GM18499 (cell line): ENCODE data around the gene TNS2.

Experiments used
- ATAC-seq: cut with Tn5 transposase; IDR thresholded peaks from one replicate; pipeline ENCODE4 v1.9.1; 2021; ENCODE audit warnings: moderate number of reproducible peaks; ENCODE audit not compliant: insufficient read depth, unreplicated experiment

Gene TNS2

GRCh38 chr12:53067074-53067992, 17.5 kb downstream of the TNS2 start:
- no peak for ATAC-seq

GRCh38 chr12:53067993-53068770, 18.3 kb downstream of the TNS2 start:
- no peak for ATAC-seq

- no peak for ATAC-seq
Measured at GRCh38 chr12:53068811-53069585, 19.1 kb downstream of the TNS2 start.

DNA sequence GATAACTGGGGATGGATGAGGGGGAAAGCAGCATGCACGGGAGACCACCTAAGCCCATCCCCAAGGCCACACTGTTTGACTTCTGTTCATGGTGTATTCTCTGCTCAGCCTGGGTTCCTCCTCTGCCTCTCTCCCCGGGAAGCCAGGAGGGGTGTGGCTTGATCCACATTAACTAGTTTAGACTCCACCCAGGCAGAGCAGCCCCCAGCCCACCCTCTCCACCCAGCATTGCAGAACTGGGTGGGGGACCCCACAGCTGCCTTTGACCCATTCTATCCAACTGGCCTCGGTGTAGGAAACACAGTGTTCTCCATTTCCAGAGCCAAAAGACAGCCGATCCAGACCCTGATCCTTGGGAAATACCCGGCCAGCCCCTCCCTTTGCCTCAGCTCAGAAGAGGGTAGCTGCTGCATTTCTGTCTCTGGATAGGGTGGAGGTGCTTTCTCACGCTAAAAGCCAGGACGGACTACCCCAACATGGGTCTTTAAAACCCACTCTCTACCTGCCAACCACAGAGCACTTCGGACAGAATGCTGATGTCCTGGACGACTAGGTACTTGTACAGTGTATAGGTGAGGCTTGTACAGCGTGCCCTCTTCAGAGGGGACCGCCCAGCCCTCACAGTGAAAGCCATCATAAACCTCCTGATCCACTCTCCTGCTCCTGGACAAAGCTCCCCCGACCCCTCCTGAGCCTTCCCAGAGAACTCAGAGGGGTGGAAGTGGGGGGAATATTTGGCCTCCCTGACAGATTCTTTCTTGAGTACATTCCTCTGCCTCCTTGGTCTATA, 20.0 kb downstream of the TNS2 start:
- no peak for ATAC-seq

DNA sequence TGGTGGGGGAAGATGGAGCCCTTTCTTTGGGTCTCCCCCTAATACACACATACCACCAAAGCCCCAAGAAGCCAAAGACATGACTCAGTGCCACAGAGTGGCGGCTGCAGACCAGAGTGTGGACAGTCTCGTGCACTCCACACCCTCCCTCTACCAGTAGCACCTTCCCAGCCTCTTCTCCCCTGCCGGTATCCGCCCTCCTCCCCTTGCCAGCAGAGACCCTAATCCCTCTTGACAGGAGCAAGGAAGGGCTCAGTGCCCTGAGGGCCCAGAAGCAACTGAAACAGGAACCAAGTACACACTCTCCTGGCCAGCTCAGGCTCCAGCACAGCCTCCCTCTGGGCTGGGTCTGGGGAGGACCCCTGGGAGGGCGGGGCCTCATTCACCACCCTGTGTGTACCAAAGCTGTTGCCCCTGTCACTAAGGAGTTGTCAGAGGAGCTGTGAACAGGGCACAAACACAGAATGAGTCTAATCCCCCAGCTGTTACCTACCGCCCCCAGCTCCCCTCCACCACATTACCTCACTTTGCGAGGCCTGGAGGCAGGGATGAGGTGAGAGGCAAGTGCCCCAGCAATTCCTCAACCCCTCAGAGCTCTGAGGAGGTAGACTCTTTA, 21.1 kb downstream of the TNS2 start:
- ATAC-seq: no peak

DNA sequence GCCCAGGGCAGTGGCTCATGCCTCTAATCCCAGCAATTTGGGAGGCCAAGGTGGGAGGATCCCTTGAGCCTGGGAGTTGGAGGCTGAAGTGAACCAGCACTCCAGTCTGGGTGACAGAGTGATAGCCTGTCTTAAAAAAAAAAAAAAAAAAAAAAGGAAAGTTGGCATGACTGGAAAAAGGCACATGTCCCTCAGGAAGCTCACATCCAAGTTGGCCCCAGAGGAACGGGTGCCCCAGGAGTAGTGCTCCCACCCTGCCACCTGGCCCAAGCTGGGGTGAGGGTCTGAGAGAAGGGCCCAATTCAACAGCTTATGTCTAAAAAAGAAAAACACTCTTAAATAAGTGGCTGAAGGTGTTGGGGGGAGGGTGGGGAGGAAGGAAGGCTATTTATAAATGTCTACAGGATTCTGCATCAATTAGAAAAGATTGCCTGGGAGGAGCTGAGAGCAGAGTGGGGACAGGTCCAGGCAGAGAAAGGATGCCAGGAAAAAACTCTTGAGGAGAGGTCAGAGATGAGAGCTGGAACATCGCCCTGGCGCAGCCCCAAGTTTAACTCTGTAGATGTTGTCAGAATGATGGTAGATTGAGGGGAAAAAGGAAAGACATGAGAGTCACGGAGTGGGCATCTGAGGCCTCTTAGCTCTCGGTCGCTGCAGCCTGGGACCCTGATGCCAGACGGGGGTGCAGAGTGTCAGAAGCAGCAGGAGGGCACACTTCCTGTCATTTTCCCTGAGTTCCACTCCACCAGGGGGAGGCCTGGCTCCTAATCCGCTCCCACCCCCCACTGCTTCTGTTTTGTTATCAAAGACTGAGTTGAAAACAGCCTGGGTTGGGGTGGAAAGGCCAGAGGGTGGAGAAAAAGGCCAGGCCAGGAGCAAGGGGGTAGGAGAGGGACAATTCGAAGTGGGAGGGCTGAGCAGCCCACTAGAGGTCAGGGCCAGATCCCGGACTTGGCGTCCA, 22.0 kb downstream of the TNS2 start:
- ATAC-seq: no peak

GRCh38 chr12:53073881-53074280, 24.0 kb downstream of the TNS2 start:
- no peak for ATAC-seq

DNA sequence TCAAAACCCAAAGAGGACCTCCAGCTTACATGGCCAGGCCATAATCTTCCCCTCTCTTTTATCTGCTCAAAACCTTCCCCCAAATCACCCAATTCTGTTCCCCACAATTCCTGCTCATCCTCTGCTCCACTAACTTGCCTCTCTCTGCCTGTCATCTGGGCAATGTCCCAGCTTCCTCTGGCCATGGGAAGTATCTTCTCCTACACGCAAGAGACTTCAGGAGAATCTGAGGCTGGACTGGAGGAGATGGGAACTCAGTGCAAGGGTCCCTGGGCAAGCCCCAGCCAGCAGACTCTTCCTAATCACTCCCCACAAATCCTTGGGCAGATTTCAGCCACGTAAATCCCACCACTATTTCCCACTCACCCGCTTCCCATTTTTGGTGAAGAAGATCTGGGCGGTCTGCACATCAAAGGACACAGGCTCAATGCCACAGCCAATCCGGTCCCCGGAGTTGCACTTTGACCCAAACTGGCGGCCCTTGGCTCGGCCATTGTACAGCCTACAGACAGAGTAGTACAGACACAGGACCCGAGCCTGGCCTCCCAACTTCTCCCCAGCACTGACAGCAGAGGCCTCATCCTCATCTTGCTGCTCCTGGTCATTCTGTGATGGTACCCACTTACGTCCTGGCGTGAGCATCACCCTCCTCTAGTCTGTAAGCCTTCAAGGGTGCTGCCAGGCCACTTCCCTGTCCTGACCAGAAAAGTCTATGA, 24.6 kb downstream of the TNS2 start:
- no peak for ATAC-seq

DNA sequence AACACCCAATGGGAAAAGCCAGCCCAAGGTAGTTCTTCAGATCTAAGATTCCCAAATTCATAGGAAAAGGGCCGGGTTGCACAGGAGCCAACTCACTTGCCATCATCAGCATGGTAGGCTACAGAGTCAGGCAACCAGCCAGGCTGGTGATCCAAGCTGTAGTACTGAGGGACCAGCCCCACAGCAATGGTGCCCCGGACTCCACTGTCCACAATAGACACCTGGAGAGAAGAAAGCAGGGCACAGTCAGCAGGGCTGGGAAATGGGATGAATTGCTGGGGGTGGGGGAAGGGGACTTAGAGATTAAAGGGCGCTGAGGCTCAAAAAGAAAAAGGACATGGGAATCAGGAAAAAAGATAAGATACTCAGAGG, 25.1 kb downstream of the TNS2 start:
- no peak for ATAC-seq

- no peak for ATAC-seq
Measured at GRCh38 chr12:53076461-53076860, 26.6 kb downstream of the TNS2 start.

DNA sequence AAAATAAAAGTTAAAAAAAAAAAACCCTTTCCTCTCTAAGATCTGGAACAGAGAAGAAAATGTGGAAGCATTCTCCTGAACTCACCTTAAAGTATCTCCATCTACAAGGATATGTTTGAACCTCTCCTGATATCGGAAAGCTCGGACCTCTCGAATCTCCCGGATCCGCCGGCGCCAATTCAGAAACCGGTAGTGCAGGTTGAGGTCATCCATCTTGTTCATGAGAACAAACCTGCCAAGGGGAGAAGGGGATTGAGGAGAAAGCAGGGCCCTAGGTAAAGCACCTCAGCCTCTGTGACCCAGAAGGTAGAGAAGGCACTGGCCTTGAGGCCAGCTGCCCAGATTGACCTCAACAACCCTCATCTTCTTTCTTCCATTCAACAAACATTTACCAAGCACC, 27.2 kb downstream of the TNS2 start:
- ATAC-seq: no peak

GRCh38 chr12:53078425-53079225, 28.8 kb downstream of the TNS2 start:
- peak; percentile 18 for ATAC-seq

DNA sequence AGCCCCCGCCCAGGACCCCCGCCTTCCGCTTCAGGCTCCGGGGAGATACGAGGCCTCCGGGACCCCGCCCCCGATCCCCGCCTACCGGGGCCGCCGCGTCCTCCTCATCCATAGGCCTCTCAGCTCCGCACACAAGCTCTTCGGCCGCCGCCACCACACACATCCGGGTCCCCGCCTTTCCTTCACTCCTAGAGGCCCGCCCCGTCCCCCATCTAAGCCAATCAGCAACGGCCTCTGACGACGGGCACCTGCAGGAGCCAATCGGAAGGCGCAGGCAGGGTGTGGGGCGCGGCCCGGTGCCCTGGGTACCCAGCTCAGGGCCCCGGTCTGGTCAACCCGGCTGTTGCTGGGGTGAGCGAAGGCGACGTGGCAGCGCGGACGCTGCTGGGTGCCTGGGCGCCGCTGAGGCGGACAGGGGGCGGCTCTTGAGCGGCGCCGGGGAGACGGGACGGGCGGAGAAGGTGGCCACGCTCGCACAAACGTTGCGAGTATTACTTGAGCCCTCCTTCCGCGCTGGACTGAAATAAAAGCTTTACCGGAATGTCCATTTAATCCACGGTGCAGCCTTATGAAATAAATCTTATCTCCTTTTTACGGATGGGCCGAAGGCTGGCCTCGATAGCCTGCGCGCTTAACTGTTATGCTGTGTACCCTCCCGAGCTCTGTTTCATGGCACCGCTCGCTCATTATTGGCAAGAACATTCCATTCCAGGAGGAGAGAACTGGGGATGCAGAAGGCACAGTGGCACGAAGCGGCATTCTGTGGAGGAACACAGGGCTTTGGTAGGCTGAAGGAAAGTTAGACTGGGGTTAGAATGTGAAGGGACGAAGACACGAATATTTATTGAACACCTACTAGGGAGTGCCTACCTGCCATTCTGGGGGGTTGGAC, 29.6 kb downstream of the TNS2 start, which contains the start of gene SPRYD3:
Gene SPRYD3, minus strand, starts transcription at position 165 of the 892 bp plus-strand sequence. Its CDS starts 57 bp downstream, at position 108.
- peak; percentile 80 for ATAC-seq

GRCh38 chr12:53082637-53083175, 32.8 kb downstream of the TNS2 start:
- ATAC-seq: no peak

DNA sequence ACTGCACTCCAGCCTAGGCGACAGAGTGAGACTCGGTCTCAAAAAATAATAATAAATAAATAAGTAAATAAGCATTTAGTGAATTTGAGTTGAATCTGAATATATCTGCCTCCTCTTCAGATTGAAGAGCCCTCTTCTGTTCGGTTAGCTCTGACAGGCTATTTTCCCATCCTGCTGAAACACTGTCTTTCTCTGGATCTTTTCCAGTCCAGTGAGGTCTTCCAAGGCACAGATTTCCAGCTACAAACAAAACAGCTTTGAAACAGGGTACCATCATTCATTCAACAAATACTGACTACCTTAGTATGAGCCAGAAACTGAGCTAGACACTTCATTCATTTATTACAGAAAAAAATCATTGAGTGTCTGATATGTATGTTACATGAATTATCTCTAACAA, 36.5 kb downstream of the TNS2 start:
- no peak for ATAC-seq

DNA sequence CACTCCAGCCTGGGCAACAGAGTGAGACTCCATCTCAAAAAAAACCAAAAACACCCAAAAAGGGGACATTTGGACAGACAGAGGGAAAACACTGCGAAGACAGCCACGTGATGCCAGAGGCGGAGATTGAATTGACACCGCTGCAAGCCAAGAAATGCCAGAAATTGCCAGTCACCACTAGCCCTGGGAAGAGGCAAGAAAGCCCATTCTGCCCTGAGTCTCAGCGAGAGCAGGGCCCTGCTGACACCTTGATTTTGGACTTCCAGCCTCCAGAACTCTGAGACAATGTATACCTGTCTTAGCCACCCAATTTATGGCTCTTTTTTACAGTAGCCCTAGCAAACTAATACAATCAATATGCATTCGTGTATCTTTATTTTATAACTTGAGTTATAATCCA, 40.2 kb downstream of the TNS2 start:
- ATAC-seq: no peak
